Measurements from ENCODE around the gene GNG8.

GRCh38 chr19:46661020-46661731 lies 25.2 kb upstream of the GNG8 start, which contains the start of gene DACT3:
- peak; percentile 87; the same call in 1 of the 3 replicates for TF ChIP-seq MXI1 (IDR thresholded peaks at IDR 0.05; ENCODE audit: borderline replicate concordance, low read depth, low read length)
- no peak for TF ChIP-seq ZNF274 (CRISPR knock-in tag; IDR thresholded peaks at IDR 0.05)
- TF ChIP-seq, protein P1, sequence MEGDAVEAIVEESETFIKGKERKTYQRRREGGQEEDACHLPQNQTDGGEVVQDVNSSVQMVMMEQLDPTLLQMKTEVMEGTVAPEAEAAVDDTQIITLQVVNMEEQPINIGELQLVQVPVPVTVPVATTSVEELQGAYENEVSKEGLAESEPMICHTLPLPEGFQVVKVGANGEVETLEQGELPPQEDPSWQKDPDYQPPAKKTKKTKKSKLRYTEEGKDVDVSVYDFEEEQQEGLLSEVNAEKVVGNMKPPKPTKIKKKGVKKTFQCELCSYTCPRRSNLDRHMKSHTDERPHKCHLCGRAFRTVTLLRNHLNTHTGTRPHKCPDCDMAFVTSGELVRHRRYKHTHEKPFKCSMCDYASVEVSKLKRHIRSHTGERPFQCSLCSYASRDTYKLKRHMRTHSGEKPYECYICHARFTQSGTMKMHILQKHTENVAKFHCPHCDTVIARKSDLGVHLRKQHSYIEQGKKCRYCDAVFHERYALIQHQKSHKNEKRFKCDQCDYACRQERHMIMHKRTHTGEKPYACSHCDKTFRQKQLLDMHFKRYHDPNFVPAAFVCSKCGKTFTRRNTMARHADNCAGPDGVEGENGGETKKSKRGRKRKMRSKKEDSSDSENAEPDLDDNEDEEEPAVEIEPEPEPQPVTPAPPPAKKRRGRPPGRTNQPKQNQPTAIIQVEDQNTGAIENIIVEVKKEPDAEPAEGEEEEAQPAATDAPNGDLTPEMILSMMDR (CRISPR knock-in tag; IDR thresholded peaks at IDR 0.05): peak; percentile 2; the same call in 1 of the 2 replicates
- TF ChIP-seq, protein P2, sequence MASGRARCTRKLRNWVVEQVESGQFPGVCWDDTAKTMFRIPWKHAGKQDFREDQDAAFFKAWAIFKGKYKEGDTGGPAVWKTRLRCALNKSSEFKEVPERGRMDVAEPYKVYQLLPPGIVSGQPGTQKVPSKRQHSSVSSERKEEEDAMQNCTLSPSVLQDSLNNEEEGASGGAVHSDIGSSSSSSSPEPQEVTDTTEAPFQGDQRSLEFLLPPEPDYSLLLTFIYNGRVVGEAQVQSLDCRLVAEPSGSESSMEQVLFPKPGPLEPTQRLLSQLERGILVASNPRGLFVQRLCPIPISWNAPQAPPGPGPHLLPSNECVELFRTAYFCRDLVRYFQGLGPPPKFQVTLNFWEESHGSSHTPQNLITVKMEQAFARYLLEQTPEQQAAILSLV (CRISPR knock-in tag; IDR thresholded peaks at IDR 0.05; ENCODE audit: borderline replicate concordance): no peak
- no peak for TF ChIP-seq FOXJ3 (CRISPR knock-in tag; IDR thresholded peaks at IDR 0.05; ENCODE audit: borderline replicate concordance)
- TF ChIP-seq CREBL2 (CRISPR knock-in tag; IDR thresholded peaks at IDR 0.05; ENCODE audit: borderline replicate concordance): no peak
- no peak for TF ChIP-seq FOXP1 (IDR thresholded peaks at IDR 0.05)
- no peak for TF ChIP-seq FOXP1 (CRISPR knock-in tag; IDR thresholded peaks at IDR 0.05)
- no peak for TF ChIP-seq GPN1 (CRISPR knock-in tag; IDR thresholded peaks at IDR 0.05; ENCODE audit: borderline replicate concordance)
